LNCaP clone FGC (cell line): Measurements from ENCODE around the gene FOXI2.

Source experiments
- DNase-seq: peaks from one replicate; pipeline ENCODE4 v3.0.0-alpha.2; 2011; ENCODE audit warnings: low read depth
- H3K4me3 ChIP-seq: 2 replicates; pipeline ENCODE4 v1.5.1; 2011; ENCODE audit warnings: mild to moderate bottlenecking, low read depth, low read length, control low read depth
- TF ChIP-seq, protein P1 (sequence below): IDR thresholded peaks from 2 replicates; pipeline ENCODE4 v1.5.1; 2012; ENCODE audit warnings: mild to moderate bottlenecking; ENCODE audit not compliant: control insufficient read depth, insufficient read depth; ENCODE audit errors: extremely low read depth

The FOXI2 gene

DNA sequence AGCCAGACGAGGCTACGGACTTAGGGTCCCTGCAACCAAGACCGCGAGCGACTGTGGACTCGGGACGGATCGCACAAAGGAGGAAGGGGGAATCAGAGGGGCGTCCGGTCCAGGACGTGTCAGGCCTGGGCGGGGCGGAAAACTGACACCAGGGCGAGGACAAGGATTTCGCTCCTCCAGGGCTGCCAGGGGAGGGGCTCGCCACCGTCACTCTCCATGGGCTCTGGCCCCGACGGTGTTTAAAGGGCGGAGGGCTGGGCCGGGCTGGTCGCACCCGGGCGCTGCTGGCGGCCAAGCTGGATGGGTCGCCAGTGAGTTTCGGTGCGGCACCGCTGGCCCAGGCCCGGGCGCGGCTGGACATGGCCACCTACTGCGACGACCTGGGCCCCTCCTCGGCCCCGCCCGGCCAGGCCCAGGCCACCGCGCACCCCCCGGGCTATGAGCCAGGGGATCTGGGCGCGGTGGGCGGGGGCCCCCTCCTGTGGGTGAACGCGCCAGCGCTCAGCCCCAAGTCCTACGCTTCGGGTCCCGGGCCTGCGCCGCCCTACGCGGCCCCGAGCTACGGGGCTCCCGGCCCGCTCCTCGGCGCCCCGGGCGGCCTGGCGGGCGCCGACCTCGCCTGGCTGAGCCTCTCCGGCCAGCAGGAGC is at the start of gene FOXI2:
Gene FOXI2, plus strand, starts transcription at position 271 of the 648 bp plus-strand sequence. Its CDS starts 89 bp downstream, at position 360.
- DNase-seq, result no peak
- TF ChIP-seq, protein P1, sequence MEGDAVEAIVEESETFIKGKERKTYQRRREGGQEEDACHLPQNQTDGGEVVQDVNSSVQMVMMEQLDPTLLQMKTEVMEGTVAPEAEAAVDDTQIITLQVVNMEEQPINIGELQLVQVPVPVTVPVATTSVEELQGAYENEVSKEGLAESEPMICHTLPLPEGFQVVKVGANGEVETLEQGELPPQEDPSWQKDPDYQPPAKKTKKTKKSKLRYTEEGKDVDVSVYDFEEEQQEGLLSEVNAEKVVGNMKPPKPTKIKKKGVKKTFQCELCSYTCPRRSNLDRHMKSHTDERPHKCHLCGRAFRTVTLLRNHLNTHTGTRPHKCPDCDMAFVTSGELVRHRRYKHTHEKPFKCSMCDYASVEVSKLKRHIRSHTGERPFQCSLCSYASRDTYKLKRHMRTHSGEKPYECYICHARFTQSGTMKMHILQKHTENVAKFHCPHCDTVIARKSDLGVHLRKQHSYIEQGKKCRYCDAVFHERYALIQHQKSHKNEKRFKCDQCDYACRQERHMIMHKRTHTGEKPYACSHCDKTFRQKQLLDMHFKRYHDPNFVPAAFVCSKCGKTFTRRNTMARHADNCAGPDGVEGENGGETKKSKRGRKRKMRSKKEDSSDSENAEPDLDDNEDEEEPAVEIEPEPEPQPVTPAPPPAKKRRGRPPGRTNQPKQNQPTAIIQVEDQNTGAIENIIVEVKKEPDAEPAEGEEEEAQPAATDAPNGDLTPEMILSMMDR, result no peak
- H3K4me3 ChIP-seq, result no peak within 1 kb of the TSS

DNA sequence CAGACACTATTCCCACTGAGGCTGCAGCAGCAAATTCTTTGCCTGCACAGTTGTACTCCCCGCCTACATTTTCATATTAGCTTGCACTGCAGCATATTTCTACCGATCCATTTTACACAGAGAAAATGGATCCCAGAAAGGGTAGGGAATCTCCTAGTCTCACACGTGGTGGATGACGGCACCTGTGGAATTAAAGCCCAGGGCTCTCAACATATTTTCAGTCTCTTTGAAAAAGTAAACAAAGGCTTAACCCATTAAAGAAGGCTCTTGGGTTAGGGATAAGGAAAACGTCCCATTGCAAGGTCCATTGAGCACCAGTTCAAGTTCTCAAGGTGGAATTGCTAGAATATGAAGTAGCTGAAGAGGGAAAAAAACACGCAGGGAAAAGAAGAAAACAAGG is 49.4 kb upstream of the FOXI2 start:
- no peak for DNase-seq
- TF ChIP-seq, protein P1, result no peak
- no peak overlapping the region for H3K4me3 ChIP-seq

- no peak overlapping the region for H3K4me3 ChIP-seq
- TF ChIP-seq, protein P1, result no peak
- no peak for DNase-seq
These were observed 46.7 kb upstream of the FOXI2 start for GRCh38 chr10:127690176-127690835.

GRCh38 chr10:127694580-127695193 is 42.3 kb upstream of the FOXI2 start:
- DNase-seq, result peak; percentile 18

GRCh38 chr10:127695431-127695830 is 41.6 kb upstream of the FOXI2 start:
- no peak overlapping the region for H3K4me3 ChIP-seq
- TF ChIP-seq, protein P1, result no peak
- no peak for DNase-seq

More at GRCh38 chr10:127694580-127695193, 42.3 kb upstream of the FOXI2 start:
- peak overlapping the region; percentile 12; the same call in 1 of the 2 replicates for H3K4me3 ChIP-seq
- TF ChIP-seq, protein P1, result peak; percentile 67

DNA sequence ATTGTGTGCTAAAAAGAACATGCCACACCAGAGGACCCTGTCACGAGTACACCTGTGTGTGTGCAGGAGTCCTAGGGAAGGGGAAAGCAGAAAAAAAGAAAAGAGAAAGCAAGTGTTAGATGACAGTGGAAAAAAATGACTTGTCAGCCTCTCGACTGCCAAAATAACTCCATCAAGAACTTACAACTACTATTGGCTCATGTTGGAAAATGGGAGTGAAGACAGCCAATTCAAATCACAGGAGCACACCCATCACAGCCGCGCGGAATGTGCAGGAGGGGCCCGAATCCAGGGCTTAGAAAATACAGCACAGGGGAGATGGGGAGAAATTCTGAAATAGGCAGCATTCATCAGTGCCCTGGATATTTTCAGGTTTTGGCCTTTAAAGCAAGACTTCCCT is 38.1 kb upstream of the FOXI2 start:
- no peak overlapping the region for H3K4me3 ChIP-seq
- TF ChIP-seq, protein P1, result no peak
- no peak for DNase-seq
